ENCODE data around the gene VAMP5. TPM values are rescaled to one million over a fixed set of nuclear protein-coding genes. Genes with fewer than 3 reads are reported as not detected.
A peak's percentile ranks its signal among the peaks of the same experiment; 100 is the strongest.

VAMP5 gene
- total RNA-seq, 1 donor from 2014 or later: 42.5 TPM

- intact Hi-C loops (cut with DNase I): loop anchor here (10.0 kb wide), 1 partner anchor 60 kb away; no protein-coding TSS in a partner anchor
- DNase-seq (ENCODE audit: extremely low spot score in 2 of 2): no peak
- Histone ChIP-seq H3K4me1 (peaks cover 77% of the 10 kb centered on the region), H3K4me3 (peak overlapping the region in 1 of 2 donors; percentile 76), H3K36me3 (peaks cover 0 to 18% of the 10 kb centered on the region in 2 donors), H3K27me3 (no peaks in the 10 kb centered on the region), H3K9me3 (no peaks in the 10 kb centered on the region), H3K27ac (peak overlapping the region; percentile 90)
- TF ChIP-seq POLR2AphosphoS5 (IDR thresholded peaks at IDR 0.05; ENCODE audit: insufficient read depth in 1 of 2, low read depth in 1 of 2) (no peak), POLR2A (IDR thresholded peaks at IDR 0.05) (no peak)
- TF ChIP-seq, protein P1, sequence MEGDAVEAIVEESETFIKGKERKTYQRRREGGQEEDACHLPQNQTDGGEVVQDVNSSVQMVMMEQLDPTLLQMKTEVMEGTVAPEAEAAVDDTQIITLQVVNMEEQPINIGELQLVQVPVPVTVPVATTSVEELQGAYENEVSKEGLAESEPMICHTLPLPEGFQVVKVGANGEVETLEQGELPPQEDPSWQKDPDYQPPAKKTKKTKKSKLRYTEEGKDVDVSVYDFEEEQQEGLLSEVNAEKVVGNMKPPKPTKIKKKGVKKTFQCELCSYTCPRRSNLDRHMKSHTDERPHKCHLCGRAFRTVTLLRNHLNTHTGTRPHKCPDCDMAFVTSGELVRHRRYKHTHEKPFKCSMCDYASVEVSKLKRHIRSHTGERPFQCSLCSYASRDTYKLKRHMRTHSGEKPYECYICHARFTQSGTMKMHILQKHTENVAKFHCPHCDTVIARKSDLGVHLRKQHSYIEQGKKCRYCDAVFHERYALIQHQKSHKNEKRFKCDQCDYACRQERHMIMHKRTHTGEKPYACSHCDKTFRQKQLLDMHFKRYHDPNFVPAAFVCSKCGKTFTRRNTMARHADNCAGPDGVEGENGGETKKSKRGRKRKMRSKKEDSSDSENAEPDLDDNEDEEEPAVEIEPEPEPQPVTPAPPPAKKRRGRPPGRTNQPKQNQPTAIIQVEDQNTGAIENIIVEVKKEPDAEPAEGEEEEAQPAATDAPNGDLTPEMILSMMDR (IDR thresholded peaks at IDR 0.05): no peak
Measured at GRCh38 chr2:85604568-85605339, 20.5 kb downstream of the VAMP5 start.

DNA sequence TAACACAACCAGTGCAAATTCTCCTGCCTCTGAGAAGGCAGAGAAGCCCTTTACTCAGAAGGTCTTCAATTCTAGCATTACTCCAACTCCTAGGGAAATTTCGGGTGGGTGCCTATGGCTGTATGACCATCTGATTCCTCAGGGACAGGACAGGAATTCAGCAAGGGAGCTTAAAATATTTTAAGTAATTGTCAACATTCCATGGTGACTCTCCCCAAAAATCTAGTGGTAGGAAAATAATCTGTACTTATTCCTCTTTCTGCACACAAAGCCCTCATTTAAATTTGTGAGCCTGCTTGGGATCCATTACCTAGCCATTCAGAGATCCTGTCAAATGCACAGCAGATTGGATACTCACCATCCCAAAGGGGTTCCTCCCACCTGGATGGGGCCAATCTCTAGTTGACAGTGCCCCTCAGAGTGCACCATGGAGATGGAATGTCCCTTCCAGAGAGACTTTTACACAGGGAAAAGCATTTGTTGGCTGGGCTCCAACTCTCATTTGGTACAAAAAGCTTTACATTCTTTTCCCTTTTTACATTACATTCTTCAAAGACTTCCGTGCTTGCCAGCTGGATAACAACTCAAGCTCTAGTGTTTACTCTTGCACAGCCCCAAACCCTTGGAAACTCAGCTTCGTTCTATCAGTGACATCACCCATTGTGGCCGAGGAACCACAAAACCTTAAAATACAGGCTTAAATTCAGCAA is 21.3 kb downstream of the VAMP5 start:
- intact Hi-C loops (cut with DNase I): loop anchor here (10.0 kb wide), 1 partner anchor 61 kb away; no protein-coding TSS in a partner anchor
- no peaks in the 10 kb centered on the region for H3K27me3 ChIP-seq
- peaks cover 0 to 11% of the 10 kb centered on the region in 2 donors for H3K36me3 ChIP-seq
- DNase-seq (ENCODE audit: extremely low spot score in 2 of 2): no peak
- H3K4me1 ChIP-seq: peaks cover 84% of the 10 kb centered on the region
- TF ChIP-seq, protein P1 (IDR thresholded peaks at IDR 0.05): no peak
- TF ChIP-seq POLR2AphosphoS5 (IDR thresholded peaks at IDR 0.05; ENCODE audit: insufficient read depth in 1 of 2, low read depth in 1 of 2) (no peak), POLR2A (IDR thresholded peaks at IDR 0.05) (no peak)
- H3K9me3 ChIP-seq: no peaks in the 10 kb centered on the region
- no peak overlapping the region for H3K27ac ChIP-seq
- H3K4me3 ChIP-seq: no peak overlapping the region

- no peak for TF ChIP-seq POLR2AphosphoS5 (IDR thresholded peaks at IDR 0.05; ENCODE audit: insufficient read depth in 1 of 2, low read depth in 1 of 2)
- TF ChIP-seq, protein P1 (IDR thresholded peaks at IDR 0.05): no peak
- no peak for TF ChIP-seq POLR2A (IDR thresholded peaks at IDR 0.05)
- Histone ChIP-seq H3K9me3 (no peaks in the 10 kb centered on the region), H3K27me3 (no peaks in the 10 kb centered on the region), H3K4me3 (no peak overlapping the region), H3K27ac (no peak overlapping the region), H3K36me3 (peaks cover 0 to 11% of the 10 kb centered on the region in 2 donors), H3K4me1 (peaks cover 84% of the 10 kb centered on the region)
- no peak for DNase-seq (ENCODE audit: extremely low spot score in 2 of 2)
- intact Hi-C loops (cut with DNase I): loop anchor here (10.0 kb wide), 1 partner anchor 61 kb away; no protein-coding TSS in a partner anchor
Measured at GRCh38 chr2:85606116-85606455, 21.9 kb downstream of the VAMP5 start.

DNA sequence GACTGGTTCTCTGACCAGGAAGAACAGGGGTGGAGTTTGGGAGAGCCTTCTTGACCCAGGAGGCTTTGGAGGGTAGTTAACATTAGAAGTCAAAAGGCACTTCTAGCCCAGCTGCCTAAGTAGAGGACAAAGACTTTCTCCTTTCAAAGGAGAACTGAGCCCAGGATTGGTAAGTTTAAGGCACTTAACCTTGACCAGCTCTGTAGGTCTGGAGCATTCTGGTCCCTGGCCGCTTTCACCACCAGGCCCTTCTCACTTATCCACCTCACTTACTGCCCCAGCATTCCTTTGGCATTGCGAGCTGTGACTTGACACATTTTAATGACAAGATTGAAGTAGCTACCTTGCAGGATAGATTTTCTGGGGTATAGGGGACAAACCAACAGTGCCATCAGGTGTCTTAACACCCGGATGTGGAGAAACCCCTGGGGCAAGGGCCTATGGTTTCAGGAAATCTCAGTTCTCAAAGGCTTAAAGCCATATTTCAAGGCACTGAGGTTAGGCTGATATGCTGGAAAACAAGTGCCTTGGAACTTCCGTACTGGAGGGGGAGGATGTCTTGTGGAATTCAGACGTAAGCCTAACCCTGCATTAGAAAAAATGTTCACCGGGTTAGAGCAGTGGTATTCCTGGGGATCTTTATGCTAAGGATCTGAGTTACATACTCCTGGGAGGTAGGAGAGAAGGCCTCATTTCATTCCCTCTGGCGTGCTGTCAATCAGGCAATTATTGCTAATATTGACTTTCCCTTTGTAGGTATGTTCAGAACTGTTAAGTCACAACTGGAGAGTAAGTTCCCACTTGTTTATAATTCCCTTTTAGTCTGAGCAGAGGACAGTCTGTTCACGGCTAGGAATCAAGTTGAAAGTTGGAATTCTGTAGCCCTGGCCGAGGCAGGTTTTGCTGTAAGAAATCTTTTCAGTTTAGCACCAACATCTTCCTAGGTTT is 23.3 kb downstream of the VAMP5 start:
- TF ChIP-seq POLR2A (IDR thresholded peaks at IDR 0.05): no peak
- TF ChIP-seq, protein P1 (IDR thresholded peaks at IDR 0.05): no peak
- no peak for TF ChIP-seq POLR2AphosphoS5 (IDR thresholded peaks at IDR 0.05; ENCODE audit: insufficient read depth in 1 of 2, low read depth in 1 of 2)
- Histone ChIP-seq H3K27me3 (no peaks in the 10 kb centered on the region), H3K4me1 (peaks cover 81% of the 10 kb centered on the region), H3K27ac (no peak overlapping the region), H3K36me3 (peaks cover 0 to 11% of the 10 kb centered on the region in 2 donors), H3K4me3 (no peak overlapping the region), H3K9me3 (no peaks in the 10 kb centered on the region)
- no peak for DNase-seq (ENCODE audit: extremely low spot score in 2 of 2)
- intact Hi-C loops (cut with DNase I): loop anchor here (10.0 kb wide), 1 partner anchor 63 kb away; no protein-coding TSS in a partner anchor

Measured in vagina (tissue), 2 donors.